Measurements from ENCODE around the gene ARMC3. TPM values are rescaled to one million over a fixed set of nuclear protein-coding genes. Genes with fewer than 3 reads are reported as not detected.
"Not testable (repeated sequence)": the region's sequence is repeated elsewhere in the genome, so short reads cannot be mapped to it uniquely, and the experiment has no call there.

Gene ARMC3
- total RNA-seq, 1 experiment from 2014 or later: 0.09 TPM

- Histone ChIP-seq H3K23me2 (ENCODE audit: insufficient read length, low read depth, low read length, poor library complexity, severe bottlenecking) (no peaks in the 10 kb centered on the region), H2BK120ac (ENCODE audit: low read depth, low read length, poor library complexity, severe bottlenecking) (no peak overlapping the region), H2BK5ac (ENCODE audit: insufficient read length, low read length) (no peak overlapping the region), H4K20me1 (ENCODE audit: control insufficient read depth, insufficient read depth, insufficient read length) (no peaks in the 10 kb centered on the region), H2AK5ac (ENCODE audit: insufficient read length, low read length) (no peak overlapping the region), H4K5ac (ENCODE audit: insufficient read length, low read depth, low read length) (no peak overlapping the region), H3K9ac (ENCODE audit: extremely low read depth, insufficient read length, low read length) (no peak overlapping the region), H3K56ac (ENCODE audit: insufficient read length, low read depth, low read length) (no peak overlapping the region), H4K8ac (replicated peaks; ENCODE audit: insufficient read length, low read depth, low read length) (no peak overlapping the region), H3K14ac (ENCODE audit: insufficient read depth, low read length) (no peak overlapping the region), H3T11ph (ENCODE audit: low read length) (no peak overlapping the region), H2BK12ac (ENCODE audit: insufficient read length, low read depth, low read length) (no peak overlapping the region), H3K4me2 (ENCODE audit: insufficient read depth, insufficient read length, low read length) (no peak overlapping the region), H3K79me2 (ENCODE audit: insufficient read depth, low read length) (no peaks in the 10 kb centered on the region), H3K79me1 (ENCODE audit: insufficient read depth, low read depth, low read length, poor library complexity, severe bottlenecking) (no peaks in the 10 kb centered on the region), H2BK20ac (ENCODE audit: low read depth, low read length, poor library complexity, severe bottlenecking) (no peak overlapping the region), H3K4ac (ENCODE audit: low read depth, low read length) (no peak overlapping the region), H3K9me3 (ENCODE audit: control insufficient read depth, low read depth, low read length) (no peaks in the 10 kb centered on the region), H3K27me3 (ENCODE audit: insufficient read depth, low read length) (no peaks in the 10 kb centered on the region), H3K27ac (ENCODE audit: insufficient read length, low read depth, low read length) (no peak overlapping the region), H3K23ac (ENCODE audit: insufficient read length, low read depth, low read length) (no peak overlapping the region), H3K18ac (ENCODE audit: insufficient read length, low read depth, low read length) (no peak overlapping the region), H4K91ac (ENCODE audit: insufficient read length, low read depth, low read length) (no peak overlapping the region), H3K4me1 (ENCODE audit: insufficient read depth, low read length) (no peaks in the 10 kb centered on the region), H2BK15ac (ENCODE audit: low read depth, low read length) (no peak overlapping the region), H2AFZ (ENCODE audit: low read length) (no peak overlapping the region)
- no peak for DNase-seq
- TF ChIP-seq CTCF (conservative IDR thresholded peaks at IDR 0.05): no peak
- no CpG with 5 or more reads among the region's 4 CpGs for WGBS (ENCODE audit: extremely low coverage, insufficient read length, low lambda C conversion rate)
- H3K9me3 Mint-ChIP-seq: peaks cover 13 to 16% of the 10 kb centered on the region in 2 experiments; a peak in 4 of 5 replicates
- H3K27ac Mint-ChIP-seq: no peak overlapping the region
- H3K4me1 Mint-ChIP-seq: peaks cover 8 to 9% of the 10 kb centered on the region in 2 experiments
- peaks cover 0 to 14% (median 4%) of the 10 kb centered on the region in 3 experiments; a peak in 3 of 7 replicates for H3K36me3 Mint-ChIP-seq (ENCODE audit: insufficient read depth in 1 of 3, low read depth in 3 of 3)
- no peaks in the 10 kb centered on the region; the same call in 1 of the 2 replicates for H3K27me3 Mint-ChIP-seq (ENCODE audit: low read depth)
- H3K4me3 Mint-ChIP-seq: no peak overlapping the region
Measured at GRCh38 chr10:22900841-22901601, 26.8 kb upstream of the ARMC3 start.

- not testable (repeated sequence) for H3K27ac ChIP-seq (ENCODE audit: insufficient read length, low read depth, low read length); H3K9ac ChIP-seq (ENCODE audit: extremely low read depth, insufficient read length, low read length); H3T11ph ChIP-seq (ENCODE audit: low read length); H3K79me1 ChIP-seq (ENCODE audit: insufficient read depth, low read depth, low read length, poor library complexity, severe bottlenecking); H3K18ac ChIP-seq (ENCODE audit: insufficient read length, low read depth, low read length); H3K4me3 Mint-ChIP-seq; H3K9me3 ChIP-seq (ENCODE audit: control insufficient read depth, low read depth, low read length); H3K79me2 ChIP-seq (ENCODE audit: insufficient read depth, low read length); H3K4me1 Mint-ChIP-seq; H2AK5ac ChIP-seq (ENCODE audit: insufficient read length, low read length); H3K14ac ChIP-seq (ENCODE audit: insufficient read depth, low read length); H3K23me2 ChIP-seq (ENCODE audit: insufficient read length, low read depth, low read length, poor library complexity, severe bottlenecking); H3K56ac ChIP-seq (ENCODE audit: insufficient read length, low read depth, low read length); H2BK20ac ChIP-seq (ENCODE audit: low read depth, low read length, poor library complexity, severe bottlenecking); H3K27me3 ChIP-seq (ENCODE audit: insufficient read depth, low read length); H2BK15ac ChIP-seq (ENCODE audit: low read depth, low read length); H2AFZ ChIP-seq (ENCODE audit: low read length); H3K4me2 ChIP-seq (ENCODE audit: insufficient read depth, insufficient read length, low read length); H2BK120ac ChIP-seq (ENCODE audit: low read depth, low read length, poor library complexity, severe bottlenecking); H3K27ac Mint-ChIP-seq; H3K23ac ChIP-seq (ENCODE audit: insufficient read length, low read depth, low read length); H3K27me3 Mint-ChIP-seq (ENCODE audit: low read depth); H3K4ac ChIP-seq (ENCODE audit: low read depth, low read length); H2BK12ac ChIP-seq (ENCODE audit: insufficient read length, low read depth, low read length); H3K4me1 ChIP-seq (ENCODE audit: insufficient read depth, low read length); H4K8ac ChIP-seq (replicated peaks; ENCODE audit: insufficient read length, low read depth, low read length); H4K20me1 ChIP-seq (ENCODE audit: control insufficient read depth, insufficient read depth, insufficient read length); H4K5ac ChIP-seq (ENCODE audit: insufficient read length, low read depth, low read length); DNase-seq; H4K91ac ChIP-seq (ENCODE audit: insufficient read length, low read depth, low read length); H2BK5ac ChIP-seq (ENCODE audit: insufficient read length, low read length)
- peaks cover 0 to 14% (median 4%) of the 10 kb centered on the region in 3 experiments; a peak in 3 of 7 replicates for H3K36me3 Mint-ChIP-seq (ENCODE audit: insufficient read depth in 1 of 3, low read depth in 3 of 3)
- no CpG with 5 or more reads among the region's 3 CpGs for WGBS (ENCODE audit: extremely low coverage, insufficient read length, low lambda C conversion rate)
- H3K9me3 Mint-ChIP-seq: peaks cover 13 to 16% of the 10 kb centered on the region in 2 experiments; a peak in 4 of 5 replicates
Measured at GRCh38 chr10:22902147-22902546, 25.7 kb upstream of the ARMC3 start.

Data from H9 (cell line).